ENCODE results near the gene TNFSF13.

- TF ChIP-seq CTCF (IDR thresholded peaks at IDR 0.05), result no peak
- TF ChIP-seq POLR2A (IDR thresholded peaks at IDR 0.05), result no peak
Observed at GRCh38 chr17:7569571-7569970, 11.0 kb downstream of the TNFSF13 start.
